ENCODE data around the gene SLC23A1.
"Not testable (repeated sequence)": the region's sequence is repeated elsewhere in the genome, so short reads cannot be mapped to it uniquely, and the experiment has no call there.

SLC23A1 gene

DNA sequence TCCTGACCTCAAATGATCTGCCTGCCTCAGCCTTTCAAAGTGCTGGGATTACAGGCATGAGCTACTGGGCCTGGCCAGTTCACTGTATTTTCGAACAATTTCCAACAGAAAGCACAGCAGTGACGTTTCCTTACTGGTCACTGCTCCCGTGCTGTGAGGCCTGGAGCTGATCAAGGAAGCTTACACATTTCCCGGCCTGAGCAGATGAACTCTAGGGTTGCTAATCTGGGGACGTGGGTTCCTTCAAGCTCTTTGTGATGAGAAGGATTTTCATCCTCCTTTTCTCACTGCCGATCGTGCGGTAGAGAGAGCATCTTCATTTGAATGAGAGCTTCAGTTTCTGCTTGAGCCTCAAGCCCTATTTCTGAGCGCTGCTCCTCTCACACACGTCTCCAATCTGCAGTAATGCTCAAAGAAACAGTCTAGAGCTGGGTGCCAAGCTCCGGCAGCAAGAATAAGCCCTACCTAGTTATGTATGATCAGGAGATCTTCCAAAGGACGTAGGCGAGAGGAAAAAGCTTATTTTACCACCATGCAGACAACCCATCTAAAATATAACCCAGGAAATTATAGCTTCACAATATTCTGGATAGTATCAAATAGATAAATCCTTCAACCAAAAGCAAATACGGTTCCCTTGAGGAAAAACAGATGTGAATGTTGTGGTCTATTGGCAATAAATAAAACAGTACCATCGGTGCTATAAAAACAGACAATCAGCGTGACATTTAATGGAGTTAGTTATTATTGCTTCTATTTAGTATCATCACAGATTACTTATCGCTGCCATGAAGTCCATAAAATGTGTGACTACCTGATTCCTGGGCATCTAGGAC, 28.1 kb upstream of the SLC23A1 start:
- no peak overlapping the region for H3K4me3 ChIP-seq (ENCODE audit: low read depth, low read length)
- no peaks in the 10 kb centered on the region for H3K36me3 ChIP-seq (replicated peaks)
- in situ Hi-C loops (cut with HindIII; ENCODE audit: low pct_ligation_motif_present, low sequenced_read_pairs): loop anchor here (10.0 to 25.0 kb wide), 2 partner anchors 104 to 351 kb away; no protein-coding TSS in a partner anchor
- TF ChIP-seq, protein P1, sequence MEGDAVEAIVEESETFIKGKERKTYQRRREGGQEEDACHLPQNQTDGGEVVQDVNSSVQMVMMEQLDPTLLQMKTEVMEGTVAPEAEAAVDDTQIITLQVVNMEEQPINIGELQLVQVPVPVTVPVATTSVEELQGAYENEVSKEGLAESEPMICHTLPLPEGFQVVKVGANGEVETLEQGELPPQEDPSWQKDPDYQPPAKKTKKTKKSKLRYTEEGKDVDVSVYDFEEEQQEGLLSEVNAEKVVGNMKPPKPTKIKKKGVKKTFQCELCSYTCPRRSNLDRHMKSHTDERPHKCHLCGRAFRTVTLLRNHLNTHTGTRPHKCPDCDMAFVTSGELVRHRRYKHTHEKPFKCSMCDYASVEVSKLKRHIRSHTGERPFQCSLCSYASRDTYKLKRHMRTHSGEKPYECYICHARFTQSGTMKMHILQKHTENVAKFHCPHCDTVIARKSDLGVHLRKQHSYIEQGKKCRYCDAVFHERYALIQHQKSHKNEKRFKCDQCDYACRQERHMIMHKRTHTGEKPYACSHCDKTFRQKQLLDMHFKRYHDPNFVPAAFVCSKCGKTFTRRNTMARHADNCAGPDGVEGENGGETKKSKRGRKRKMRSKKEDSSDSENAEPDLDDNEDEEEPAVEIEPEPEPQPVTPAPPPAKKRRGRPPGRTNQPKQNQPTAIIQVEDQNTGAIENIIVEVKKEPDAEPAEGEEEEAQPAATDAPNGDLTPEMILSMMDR (IDR thresholded peaks at IDR 0.05; ENCODE audit: low read depth, low read length, missing control alignments): no peak
- no peak for DNase-seq
- no peaks in the 10 kb centered on the region for H3K27me3 ChIP-seq (replicated peaks)
- H3K27ac ChIP-seq: no peak overlapping the region

GRCh38 chr5:139410121-139410992, 27.3 kb upstream of the SLC23A1 start:
- Histone ChIP-seq H3K27me3 (replicated peaks) (no peaks in the 10 kb centered on the region), H3K4me3 (ENCODE audit: low read depth, low read length) (no peak overlapping the region), H3K36me3 (replicated peaks) (no peaks in the 10 kb centered on the region), H3K27ac (no peak overlapping the region)
- no peak for DNase-seq
- in situ Hi-C loops (cut with HindIII; ENCODE audit: low pct_ligation_motif_present, low sequenced_read_pairs): loop anchor here (10.0 to 25.0 kb wide), 2 partner anchors 104 to 352 kb away; no protein-coding TSS in a partner anchor
- TF ChIP-seq, protein P1 (IDR thresholded peaks at IDR 0.05; ENCODE audit: low read depth, low read length, missing control alignments): no peak

GRCh38 chr5:139409116-139409515, 26.0 kb upstream of the SLC23A1 start:
- not testable (repeated sequence) for H3K36me3 ChIP-seq (replicated peaks); H3K27ac ChIP-seq; DNase-seq; H3K27me3 ChIP-seq (replicated peaks); H3K4me3 ChIP-seq (ENCODE audit: low read depth, low read length)
- in situ Hi-C loops (cut with HindIII; ENCODE audit: low pct_ligation_motif_present, low sequenced_read_pairs): loop anchor here (25.0 kb wide), 1 partner anchor 353 kb away; no protein-coding TSS in a partner anchor

GRCh38 chr5:139408191-139408590, 25.1 kb upstream of the SLC23A1 start:
- TF ChIP-seq, protein P1 (IDR thresholded peaks at IDR 0.05; ENCODE audit: low read depth, low read length, missing control alignments): no peak
- H3K4me3 ChIP-seq (ENCODE audit: low read depth, low read length): no peak overlapping the region
- no peak overlapping the region for H3K27ac ChIP-seq
- H3K27me3 ChIP-seq (replicated peaks): no peaks in the 10 kb centered on the region
- no peak for DNase-seq
- no peaks in the 10 kb centered on the region for H3K36me3 ChIP-seq (replicated peaks)
- in situ Hi-C loops (cut with HindIII; ENCODE audit: low pct_ligation_motif_present, low sequenced_read_pairs): loop anchor here (25.0 kb wide), 1 partner anchor 354 kb away; no protein-coding TSS in a partner anchor

GRCh38 chr5:139407517-139407916, 24.4 kb upstream of the SLC23A1 start:
- DNase-seq: no peak
- no peak overlapping the region for H3K27ac ChIP-seq
- H3K27me3 ChIP-seq (replicated peaks): no peaks in the 10 kb centered on the region
- H3K4me3 ChIP-seq (ENCODE audit: low read depth, low read length): no peak overlapping the region
- TF ChIP-seq, protein P1 (IDR thresholded peaks at IDR 0.05; ENCODE audit: low read depth, low read length, missing control alignments): no peak
- H3K36me3 ChIP-seq (replicated peaks): no peaks in the 10 kb centered on the region
- in situ Hi-C loops (cut with HindIII; ENCODE audit: low pct_ligation_motif_present, low sequenced_read_pairs): loop anchor here (25.0 kb wide), 1 partner anchor 355 kb away; no protein-coding TSS in a partner anchor

- in situ Hi-C loops (cut with HindIII; ENCODE audit: low pct_ligation_motif_present, low sequenced_read_pairs): loop anchor here (25.0 kb wide), 1 partner anchor 355 kb away; no protein-coding TSS in a partner anchor
- H3K36me3 ChIP-seq (replicated peaks): no peaks in the 10 kb centered on the region
- no peak for DNase-seq
- no peak overlapping the region for H3K4me3 ChIP-seq (ENCODE audit: low read depth, low read length)
- TF ChIP-seq, protein P1 (IDR thresholded peaks at IDR 0.05; ENCODE audit: low read depth, low read length, missing control alignments): no peak
- H3K27ac ChIP-seq: no peak overlapping the region
- H3K27me3 ChIP-seq (replicated peaks): no peaks in the 10 kb centered on the region
Measured at GRCh38 chr5:139406963-139407362, 23.9 kb upstream of the SLC23A1 start.
